GM21515 (cell line): ENCODE results near the gene DLGAP3.
"Not testable (repeated sequence)": the region's sequence is repeated elsewhere in the genome, so short reads cannot be mapped to it uniquely, and the experiment has no call there.

Experiments used
- ATAC-seq: cut with Tn5 transposase; IDR thresholded peaks from one replicate; pipeline ENCODE4 v1.9.1; 2021; ENCODE audit not compliant: unreplicated experiment

DLGAP3 gene, protein sequence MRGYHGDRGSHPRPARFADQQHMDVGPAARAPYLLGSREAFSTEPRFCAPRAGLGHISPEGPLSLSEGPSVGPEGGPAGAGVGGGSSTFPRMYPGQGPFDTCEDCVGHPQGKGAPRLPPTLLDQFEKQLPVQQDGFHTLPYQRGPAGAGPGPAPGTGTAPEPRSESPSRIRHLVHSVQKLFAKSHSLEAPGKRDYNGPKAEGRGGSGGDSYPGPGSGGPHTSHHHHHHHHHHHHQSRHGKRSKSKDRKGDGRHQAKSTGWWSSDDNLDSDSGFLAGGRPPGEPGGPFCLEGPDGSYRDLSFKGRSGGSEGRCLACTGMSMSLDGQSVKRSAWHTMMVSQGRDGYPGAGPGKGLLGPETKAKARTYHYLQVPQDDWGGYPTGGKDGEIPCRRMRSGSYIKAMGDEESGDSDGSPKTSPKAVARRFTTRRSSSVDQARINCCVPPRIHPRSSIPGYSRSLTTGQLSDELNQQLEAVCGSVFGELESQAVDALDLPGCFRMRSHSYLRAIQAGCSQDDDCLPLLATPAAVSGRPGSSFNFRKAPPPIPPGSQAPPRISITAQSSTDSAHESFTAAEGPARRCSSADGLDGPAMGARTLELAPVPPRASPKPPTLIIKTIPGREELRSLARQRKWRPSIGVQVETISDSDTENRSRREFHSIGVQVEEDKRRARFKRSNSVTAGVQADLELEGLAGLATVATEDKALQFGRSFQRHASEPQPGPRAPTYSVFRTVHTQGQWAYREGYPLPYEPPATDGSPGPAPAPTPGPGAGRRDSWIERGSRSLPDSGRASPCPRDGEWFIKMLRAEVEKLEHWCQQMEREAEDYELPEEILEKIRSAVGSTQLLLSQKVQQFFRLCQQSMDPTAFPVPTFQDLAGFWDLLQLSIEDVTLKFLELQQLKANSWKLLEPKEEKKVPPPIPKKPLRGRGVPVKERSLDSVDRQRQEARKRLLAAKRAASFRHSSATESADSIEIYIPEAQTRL

DNA sequence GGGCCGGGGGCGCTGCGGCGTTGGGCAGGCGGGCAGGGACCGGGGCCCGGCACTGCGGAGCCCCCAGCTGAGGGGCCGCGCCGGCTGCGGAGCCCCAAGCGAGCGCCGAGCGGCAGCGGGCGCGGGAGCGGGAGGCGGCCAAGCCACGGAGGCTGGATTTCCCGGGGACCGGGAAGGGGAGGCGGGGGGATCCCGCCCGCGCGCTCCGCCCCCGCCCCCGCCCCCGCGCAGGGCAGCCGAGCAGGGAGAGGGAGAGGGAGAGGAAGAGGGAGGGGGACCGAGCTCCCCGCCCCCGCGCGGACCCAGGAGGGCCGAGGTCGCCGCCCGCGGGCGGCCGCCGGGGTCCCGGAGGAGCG lies at the start of gene DLGAP3:
Gene DLGAP3 (minus strand): TSS at position 154 of the 356 bp plus-strand sequence. CDS start 24,267 bp downstream, outside the sequence.
- no peak for ATAC-seq

DNA sequence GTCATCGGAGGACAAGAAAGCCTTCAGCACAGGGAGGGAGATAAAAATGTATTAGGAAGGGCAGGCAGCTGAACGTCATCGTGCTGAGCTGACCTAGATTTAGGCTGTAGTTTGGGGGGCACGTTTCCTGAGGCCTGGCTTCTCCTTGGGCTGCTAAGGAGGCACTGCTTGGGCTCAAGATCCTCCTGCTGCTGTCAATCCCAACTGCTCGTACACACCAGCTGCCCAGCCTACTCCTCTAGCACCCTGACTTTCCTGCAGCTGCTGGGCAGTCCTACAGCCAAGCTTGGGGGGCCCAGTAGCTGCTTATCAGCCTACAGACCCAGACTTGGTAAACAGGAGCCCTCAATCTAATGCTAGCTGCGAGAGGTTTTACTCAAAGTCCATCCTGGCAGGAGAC lies 49.5 kb upstream of the DLGAP3 start:
- ATAC-seq, result no peak

DNA sequence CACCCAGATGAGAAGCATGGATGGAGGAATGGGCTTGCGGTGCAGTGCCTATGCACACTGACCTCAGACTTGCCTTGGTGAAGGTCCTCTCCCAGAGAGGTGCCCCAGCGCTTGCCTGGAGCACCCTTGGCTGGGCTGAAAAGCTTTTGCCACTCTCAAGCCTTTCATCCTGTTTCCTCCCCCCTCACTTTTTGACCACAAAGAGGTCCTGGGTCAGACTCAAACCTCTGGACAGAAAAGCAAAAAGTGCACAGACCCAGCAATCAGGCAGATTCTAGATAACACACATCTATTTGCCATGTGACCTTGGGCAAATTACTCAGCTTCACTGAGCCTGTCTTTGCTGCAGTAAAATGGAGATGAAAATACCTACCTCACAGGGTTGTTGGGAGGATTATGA lies 48.4 kb upstream of the DLGAP3 start:
- no peak for ATAC-seq

DNA sequence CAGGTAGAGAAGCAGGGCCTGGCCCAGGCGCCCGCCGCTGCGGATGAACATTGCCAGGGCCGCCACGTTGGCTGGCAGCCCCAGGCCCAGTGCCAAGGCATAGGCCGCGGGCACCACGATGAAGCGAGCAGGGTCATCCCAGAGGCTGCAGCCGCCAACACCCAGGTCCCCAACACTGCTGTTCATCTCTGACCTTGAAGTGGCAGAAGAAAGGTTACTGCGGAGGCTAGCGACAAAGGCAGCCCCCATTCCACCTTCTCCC lies 47.7 kb upstream of the DLGAP3 start:
- no peak for ATAC-seq

DNA sequence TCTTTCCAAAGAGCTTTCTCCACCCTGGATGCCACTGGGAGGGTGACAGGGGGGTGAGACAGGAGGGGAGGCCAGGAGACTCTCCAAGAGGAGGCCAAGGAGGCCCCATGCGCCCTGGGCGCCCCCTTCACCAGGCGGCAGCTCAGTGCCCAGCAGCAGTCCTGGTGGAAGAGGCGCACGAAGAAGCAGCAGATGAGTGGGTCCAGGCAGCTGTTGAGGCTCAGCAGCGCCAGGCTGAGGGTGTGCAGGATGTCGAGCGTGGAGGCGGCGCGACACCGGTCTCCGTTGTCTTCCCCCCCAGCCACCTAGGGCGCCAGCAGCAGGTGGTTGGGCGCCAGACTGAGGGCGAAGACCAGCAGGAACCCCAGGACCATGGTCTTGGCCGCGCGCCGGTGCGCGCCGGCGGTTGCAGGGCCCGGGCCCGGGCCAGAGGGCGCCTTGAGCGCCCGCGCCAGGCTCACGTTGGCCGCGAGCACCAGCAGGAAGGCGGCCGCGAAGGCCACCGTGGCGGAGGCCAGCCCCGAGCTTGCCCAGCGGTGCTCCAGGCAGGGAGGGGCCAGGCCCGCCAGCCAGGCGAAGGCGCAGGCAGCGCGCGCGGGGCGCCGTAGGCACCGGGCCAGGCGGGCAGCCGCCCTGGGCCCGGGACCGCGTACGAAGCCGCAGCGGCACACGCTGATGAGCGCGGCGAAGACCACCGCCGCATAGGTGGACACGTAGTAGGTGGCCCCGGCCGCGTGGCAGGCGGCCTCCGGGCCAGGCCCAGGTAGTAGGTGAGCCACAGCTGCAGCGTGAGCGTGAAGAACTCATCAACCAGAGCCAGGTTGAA lies 47.1 kb upstream of the DLGAP3 start:
- ATAC-seq, result no peak

DNA sequence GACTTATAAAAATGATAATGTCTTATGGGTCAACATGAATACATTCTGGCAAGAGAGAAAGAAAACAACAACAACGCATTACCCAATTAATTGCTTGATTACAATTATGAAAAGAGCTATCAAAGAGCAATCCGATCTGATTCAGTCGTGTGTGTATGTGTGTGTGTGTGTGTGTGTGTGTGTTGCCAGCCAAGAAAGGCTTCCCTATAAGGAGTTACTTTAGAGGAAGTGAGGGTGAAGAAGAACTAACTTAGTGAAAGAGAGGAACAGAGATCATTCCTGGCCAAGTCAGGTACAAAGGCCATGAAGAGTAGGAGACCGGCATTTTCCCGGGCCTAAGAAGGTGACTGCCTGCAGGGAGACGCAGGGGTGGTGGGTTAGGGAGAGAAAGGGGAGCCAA lies 46.3 kb upstream of the DLGAP3 start:
- no peak for ATAC-seq

DNA sequence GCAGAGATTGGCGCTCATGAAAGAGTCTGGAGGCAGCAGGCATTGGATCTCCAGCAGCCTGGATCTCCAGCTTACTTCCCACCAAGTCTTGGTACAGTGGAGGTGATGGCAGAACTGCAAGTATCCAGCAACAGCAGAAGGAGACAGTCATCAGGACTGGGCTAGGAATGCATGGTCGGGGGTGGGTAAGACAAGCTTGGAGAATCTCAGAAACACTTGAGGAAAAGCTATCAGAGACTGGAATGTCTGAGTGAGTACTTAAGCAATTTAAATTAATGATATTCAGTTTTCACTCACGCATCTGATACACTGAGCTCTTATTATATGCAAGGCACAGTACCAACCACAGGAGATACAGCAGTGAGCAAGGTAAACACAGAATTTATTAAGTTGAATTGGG lies 45.9 kb upstream of the DLGAP3 start:
- no peak for ATAC-seq

DNA sequence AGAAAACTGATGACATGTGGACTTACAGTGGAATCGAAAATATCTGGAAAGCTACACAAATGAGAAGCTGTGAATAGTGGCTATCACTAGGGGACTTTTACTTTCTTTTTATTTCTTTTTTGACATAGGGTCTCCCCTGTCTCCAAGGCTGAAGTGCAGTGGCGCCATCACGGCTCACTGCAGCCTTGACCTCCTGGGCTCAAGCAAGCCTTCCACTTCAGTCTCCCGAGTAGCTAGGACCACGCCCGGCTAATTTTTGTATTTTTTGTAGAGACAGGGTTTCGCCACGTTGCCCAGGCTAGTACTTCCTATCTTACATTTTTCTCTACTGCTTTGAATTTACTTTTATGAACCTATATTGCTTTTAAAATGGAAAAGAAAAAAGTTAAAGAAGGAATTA lies 45.2 kb upstream of the DLGAP3 start:
- ATAC-seq, result no peak

DNA sequence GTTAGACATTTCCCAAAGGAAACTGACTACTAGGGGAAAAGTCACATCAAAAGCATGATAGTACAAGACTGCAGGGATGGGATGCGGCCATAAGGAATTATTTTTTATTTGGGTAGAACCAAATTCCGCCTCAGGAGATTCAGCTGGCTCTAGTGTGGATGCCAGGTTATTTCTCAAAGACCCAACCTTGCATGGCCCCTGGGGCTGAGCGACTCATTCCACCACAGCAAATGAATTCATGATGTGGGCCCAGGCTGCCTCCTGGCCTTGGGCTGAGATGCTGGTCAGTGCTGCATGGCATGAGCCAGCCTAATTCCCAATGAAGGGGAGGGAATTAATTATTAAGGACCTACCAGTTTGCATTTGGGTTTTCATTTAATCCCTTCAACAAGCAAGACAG lies 43.9 kb upstream of the DLGAP3 start:
- ATAC-seq, result no peak

DNA sequence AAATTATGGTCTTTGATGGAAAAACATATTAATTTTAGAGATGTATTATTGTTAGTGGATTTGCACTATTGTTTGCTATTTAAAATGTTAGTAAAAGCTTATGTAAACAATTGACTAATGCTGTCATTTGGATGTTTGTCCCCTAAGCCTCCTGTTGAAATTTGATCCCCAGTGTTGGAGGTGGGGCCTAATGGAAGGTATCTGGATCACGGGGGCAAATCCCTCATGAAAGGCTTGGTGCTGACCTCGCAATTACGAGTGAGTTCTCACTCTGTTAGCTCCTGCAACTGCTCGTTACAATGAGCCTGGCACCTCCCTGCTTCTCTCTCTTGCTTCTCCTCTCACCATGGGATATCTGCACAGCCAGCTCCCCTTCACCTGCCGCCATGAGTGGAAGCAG lies 41.4 kb upstream of the DLGAP3 start:
- no peak for ATAC-seq

DNA sequence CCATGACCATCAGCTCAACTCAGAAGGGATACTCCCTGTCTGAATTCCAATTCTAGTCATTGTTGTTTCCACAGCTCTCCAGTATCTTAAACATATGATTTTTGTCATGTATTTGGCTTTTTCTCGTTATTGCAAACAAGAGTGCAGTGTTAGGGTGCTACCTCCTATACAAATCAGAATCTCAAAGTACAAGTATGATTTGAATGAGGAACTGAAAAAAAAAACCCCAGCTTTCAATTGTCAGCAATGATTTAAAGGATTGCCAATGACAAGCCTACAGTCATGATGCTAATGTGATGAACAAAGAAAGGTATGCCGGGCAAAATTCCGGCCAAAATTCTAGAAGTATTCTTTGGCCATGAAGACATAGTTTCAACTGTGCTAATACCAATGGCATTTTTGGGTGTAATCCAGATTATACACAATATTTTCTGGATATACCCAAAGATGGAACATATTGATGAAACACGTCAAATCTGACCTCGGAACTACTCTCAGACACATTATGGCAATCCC lies 40.8 kb upstream of the DLGAP3 start:
- ATAC-seq, result no peak

DNA sequence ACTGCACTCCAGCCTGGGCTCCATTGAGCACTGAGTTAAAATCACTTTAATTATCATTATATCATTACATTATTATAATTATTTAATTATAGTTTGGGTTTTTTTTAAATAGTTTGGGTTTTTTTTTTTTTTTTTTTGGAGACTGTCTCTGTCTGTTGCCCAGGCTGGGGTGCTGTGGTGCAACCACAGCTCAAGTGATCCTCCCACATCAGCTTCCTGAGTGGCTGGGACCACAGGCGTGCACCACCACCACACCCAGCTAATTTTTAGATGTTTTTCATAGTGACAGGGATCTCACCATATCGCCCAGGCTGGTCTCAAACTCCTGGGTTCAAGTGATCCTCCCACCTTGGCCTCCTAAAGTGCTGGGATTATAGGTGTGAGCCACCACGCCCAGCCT lies 38.8 kb upstream of the DLGAP3 start:
- not testable (repeated sequence) for ATAC-seq

DNA sequence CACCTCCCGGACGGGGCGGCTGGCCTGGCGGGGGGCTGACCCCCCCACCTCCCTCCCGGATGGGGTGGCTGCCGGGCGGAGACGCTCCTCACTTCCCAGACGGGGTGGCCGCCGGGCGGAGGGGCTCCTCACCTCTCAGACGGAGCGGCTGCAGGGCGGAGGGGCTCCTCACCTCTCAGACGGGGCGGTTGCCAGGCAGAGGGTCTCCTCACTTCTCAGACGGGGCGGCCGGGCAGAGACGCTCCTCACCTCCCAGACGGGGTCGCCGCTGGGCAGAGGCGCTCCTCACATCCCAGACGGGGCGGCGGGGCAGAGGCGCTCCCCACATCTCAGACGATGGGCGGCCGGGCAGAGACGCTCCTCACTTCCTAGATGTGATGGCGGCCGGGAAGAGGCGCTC lies 38.2 kb upstream of the DLGAP3 start:
- ATAC-seq, result not testable (repeated sequence)

DNA sequence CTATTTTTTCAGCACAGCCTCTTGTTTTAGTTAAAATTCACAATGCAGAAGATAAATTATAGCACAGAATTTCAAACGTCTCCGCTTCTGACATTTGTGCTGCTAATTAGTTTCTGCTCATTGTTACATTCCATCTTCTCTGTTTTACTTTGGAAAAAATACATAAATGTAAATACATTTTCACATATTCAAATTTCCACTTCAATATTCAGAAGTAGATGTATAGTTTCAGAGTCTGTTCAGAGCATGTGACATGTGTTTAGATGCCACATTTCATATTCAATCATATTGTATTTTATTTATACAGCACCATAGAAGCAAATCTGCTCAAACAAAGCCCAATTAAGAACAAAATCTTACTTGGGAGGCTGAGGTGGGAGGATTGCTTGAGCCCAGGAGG lies 36.1 kb upstream of the DLGAP3 start:
- ATAC-seq, result no peak

DNA sequence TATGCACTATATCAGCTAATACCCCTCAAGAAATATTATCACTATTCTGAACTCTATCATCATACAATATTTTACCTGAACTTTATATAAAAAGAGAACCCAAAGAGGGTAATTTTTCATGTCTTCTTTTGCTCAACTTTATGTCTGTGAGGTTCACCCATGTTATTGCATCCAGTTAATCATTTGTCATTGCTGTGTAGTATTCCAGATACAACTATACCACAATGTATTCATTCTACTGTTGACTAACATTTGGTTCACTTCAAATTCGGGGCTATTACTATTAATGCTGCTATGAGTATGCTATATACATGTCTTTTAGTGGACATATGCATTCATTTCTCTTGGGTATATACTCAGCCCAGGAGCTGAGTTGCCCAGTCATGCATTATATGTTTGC lies 21.0 kb upstream of the DLGAP3 start:
- no peak for ATAC-seq

DNA sequence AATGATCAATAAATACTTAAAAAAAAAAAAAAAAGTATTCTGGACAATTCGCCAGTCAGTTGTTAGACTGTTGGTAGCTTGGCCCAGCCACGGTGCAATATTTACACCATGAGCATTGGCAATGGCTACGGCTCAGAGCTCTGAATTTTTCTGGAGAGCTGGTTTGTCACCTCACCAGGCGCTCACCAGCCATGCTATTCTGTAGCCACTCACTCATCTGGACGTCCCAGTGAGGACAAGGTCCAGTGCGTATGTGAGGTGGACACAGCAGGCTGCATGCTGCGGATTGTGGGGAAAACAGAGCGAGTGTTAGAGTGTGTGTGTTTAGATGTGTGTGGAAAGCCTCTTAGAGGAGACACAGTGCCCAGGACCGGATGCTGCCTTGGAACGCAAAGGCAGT lies 19.3 kb upstream of the DLGAP3 start:
- ATAC-seq, result not testable (repeated sequence)

DNA sequence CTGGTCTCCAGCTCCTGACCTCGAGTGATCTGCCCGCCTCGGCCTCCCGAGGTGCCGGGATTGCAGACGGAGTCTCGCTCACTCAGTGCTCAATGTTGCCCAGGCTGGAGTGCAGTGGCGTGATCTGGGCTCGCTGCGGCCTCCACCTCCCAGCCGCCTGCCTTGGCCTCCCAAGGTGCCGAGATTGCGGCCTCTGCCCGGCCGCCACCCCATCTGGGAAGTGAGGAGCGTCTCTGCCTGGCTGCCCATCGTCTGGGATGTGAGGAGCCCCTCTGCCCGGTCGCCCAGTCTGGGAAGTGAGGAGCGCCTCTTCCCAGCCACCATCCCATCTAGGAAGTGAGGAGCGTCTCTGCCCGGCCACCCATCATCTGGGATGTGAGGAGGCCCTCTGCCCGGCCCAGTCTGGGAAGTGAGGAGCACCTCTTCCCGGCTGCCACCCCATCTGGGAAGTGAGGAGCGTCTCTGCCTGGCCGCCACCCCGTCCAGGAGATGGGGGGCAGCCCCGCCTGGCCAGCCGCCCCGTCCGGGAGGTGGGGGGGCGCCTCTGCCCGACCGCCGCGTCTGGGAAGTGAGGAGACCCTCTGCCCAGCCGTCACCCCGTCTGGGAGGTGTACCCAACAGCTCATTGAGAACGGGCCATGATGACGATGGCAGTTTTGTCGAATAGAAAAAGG lies 18.3 kb upstream of the DLGAP3 start:
- ATAC-seq, result not testable (repeated sequence)

DNA sequence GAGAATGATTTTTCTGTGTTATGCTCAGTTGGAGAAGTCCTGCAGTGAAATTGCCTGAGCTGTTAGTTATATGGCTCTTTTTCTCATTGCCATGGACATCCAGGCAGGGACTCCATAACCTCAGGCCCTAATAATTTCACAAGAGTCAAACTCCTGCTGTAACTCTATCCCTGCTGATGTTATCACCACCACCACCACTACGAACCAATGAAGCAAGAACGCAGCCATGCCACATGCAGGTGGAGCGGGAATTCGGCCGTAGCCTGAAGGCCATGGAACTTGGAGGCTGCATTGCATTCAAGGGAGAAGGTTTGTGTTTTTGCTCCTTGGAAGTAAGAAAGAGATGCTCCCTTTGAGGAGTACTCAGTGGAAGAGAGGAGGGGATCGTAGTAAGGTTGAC lies 16.8 kb upstream of the DLGAP3 start:
- ATAC-seq, result no peak

DNA sequence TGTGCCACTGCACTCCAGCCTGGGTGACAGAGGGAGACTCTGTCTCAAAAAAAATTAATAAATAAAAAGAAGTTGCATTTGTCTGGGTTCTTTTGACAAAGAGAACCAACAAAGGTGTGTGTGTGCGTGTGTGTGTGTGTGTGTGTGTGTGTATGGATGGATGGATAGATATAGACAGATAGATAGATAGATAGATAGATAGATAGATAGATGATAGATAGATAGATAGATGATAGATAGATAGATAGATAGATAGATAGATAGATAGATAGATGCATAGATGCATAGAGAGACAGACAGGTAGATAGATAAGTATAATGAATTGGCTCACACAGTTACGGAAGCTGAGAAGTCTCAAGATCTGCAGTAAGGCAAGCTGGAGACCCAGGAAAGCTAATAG lies 12.3 kb upstream of the DLGAP3 start:
- ATAC-seq, result not testable (repeated sequence)

DNA sequence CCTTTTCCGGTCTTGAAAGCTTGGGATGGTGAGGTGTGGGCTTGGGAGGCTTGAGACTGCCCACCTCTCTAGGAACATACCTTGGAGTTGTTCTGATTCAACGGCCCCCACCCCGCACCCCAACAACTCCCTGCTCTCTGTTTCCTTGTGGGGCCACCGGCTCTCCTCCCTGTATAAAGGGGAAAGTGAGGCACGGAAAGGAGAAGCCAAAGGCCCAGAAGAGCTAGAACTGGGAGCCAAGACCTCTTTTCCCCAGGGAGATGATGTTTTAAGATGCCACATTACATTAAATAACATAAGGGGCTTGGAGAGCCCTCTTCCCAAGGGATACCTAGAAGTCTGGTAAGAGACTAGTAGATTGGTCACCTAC lies 1.2 kb upstream of the DLGAP3 start:
- no peak for ATAC-seq
